HG03025 (cell line): Measurements from ENCODE around the gene GRM4.

Source experiments
- ATAC-seq: cut with Tn5 transposase; IDR thresholded peaks from one replicate; pipeline ENCODE4 v1.9.1; 2021; ENCODE audit warnings: mild to moderate bottlenecking, moderate library complexity; ENCODE audit not compliant: unreplicated experiment, low FRiP score

The GRM4 gene

DNA sequence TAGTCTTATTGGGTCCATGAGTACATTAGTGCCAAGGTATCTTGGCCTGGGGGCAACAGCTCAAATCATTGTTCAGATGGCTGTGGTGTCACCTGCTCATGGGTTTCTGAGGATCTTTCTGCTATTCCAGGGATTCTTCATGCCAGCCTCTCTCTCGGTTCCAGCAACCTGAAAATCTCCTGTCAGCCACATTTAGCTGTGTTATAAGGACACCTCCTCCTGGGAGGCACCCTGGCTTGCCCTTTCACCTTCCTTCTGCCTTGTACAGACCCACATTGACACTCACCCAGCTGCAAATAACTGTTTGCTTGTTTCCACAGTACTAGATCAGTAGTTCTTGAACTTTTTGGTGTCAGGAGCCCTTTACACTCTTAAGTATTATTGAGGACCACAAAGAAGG is 159.9 kb downstream of the GRM4 start:
- ATAC-seq, result no peak

GRCh38 chr6:33985313-33985751 is 160.6 kb downstream of the GRM4 start:
- ATAC-seq, result no peak

DNA sequence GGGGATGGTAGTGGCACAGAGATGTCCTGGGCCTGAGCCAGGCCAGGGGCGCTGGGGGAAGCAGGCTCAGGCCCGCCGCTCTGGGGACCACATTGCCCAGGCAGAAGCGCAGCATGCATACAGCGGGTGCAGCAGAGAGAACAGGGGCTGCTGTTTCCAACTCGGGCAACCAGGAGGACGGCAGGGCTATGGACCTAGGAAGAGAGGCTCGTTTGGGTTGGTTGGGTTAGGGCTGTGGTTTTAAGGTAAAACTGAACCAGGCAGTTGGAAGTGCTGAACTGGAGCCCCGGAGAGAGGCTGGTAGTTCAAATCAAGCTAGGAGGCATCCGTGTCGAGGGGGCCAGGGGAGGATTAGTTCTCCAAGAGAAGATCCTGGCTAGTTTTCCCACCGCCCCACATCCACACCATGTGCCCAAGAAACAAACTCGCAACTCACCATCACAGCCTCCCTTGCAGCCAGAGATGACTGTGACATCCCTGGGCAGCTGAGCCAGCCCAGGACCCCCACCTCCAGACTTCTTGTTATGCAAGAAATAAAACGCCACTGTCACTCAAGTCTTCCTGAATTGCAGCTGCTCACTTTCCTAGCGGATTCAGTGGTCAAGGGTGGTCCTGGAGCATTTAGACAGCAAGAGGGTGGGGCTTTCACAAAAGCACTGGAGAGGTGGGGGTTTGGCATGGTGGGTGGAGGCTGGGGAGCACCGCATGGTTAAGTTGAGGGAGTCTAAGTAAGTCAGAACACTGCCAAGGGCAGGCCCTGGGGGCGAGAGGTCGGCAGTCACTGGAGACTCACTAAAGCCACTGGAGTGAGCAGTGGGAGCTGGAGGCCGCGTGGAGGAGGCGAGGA is 161.2 kb downstream of the GRM4 start:
- no peak for ATAC-seq

DNA sequence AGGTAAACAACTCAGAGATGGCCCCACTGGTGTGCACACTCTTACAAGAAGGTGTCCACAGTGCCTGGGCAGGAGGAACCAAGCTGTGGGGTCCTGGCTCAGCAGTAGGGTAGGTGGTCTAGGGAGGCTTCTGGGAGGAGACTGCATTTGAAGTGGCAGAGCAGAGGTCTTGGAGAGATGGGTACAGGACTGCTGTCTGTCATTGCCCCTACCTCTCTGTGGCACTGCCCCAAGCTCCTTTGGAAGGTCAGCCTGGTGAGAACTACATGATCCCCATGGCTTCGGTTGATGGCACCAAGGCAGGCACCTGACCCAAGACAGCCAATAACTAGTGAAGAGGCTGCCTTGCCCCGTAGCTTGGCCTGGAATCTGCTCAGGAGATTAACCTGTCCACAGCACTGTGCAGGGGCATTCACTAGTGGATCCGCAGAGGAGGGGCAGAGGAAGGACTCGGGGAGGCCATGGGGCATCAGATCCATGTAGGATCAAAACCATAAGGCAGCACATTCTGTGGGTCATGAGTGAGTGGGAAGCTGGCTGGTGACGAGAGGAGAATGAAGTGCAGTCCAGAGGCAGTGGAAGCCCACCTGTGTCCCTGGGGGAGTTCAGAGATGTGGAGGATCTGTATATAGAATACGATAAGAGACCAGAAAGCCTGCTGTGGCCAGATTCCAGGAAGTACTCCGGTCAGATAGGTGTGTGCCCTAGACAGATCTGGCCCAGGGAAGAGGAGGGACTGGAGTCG is 162.0 kb downstream of the GRM4 start:
- ATAC-seq, result no peak

DNA sequence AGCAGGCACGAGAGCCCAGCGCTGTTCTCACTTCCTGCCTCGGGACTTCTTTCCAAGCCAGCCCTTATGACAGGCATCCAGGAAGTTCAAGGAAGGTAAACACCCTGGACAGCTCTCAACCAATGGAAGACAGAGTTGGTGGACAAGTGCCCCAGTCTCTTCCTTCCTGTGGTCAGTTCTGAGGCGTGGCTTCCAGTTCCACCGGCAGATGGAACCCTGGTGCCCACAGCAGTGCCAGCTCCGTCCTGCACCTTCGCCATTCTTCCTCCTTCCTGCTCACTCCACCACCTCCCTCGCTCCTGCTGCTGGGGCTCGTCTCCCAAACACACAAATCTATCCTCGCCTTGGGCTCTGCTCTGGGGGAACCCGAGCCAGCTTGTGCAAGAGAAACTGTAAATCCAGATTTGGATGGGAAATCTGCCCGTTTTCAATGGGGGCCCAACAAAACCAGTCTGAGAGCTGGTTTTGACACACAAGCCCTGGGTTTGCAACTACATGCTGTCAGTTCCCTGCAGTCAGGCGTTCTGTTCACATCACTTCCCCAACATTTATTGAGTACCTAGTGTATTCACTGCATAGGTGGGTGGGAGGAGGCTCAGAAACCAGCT is 162.7 kb downstream of the GRM4 start:
- ATAC-seq, result no peak

DNA sequence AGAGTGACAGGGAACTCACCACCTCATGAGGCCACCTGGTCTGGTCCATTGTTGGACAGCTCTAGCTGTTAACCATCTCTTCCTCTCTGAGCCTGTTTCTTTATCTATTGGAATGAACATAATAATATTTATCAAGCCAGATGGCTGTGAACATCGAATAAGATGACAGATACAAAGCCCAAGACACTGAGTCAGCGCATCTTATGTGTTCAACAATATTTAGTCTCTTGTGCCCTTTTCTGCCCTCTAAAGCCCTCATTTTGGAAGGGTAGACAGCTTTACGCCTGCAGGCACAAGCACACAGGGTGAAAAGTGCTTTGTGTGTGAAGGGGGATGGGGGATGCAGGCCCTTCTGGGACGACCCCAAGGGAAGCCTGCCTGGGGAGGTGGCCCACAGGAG is 164.0 kb downstream of the GRM4 start:
- no peak for ATAC-seq

DNA sequence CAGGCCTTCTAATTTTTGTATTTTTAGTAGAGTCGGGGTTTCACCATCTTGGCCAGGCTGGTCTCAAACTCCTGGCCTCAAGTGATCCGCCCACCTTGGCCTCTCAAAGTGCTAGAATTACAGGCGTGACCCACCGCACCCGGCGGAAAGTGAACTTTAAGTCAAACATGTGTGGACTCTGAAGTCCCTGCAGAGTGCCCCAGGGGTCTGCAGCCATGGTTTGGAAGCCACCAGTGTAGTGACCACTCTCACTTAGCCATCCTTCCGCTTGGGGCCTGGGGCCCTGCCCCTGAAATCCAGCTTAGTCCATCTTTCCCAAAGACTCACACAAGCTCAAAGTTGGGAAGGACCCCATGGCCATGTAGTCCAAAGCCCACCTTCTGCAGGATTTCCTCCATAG is 164.5 kb downstream of the GRM4 start:
- ATAC-seq, result no peak

GRCh38 chr6:33980176-33981175 is 165.4 kb downstream of the GRM4 start:
- ATAC-seq, result no peak

GRCh38 chr6:33979750-33980149 is 166.1 kb downstream of the GRM4 start:
- ATAC-seq, result no peak

DNA sequence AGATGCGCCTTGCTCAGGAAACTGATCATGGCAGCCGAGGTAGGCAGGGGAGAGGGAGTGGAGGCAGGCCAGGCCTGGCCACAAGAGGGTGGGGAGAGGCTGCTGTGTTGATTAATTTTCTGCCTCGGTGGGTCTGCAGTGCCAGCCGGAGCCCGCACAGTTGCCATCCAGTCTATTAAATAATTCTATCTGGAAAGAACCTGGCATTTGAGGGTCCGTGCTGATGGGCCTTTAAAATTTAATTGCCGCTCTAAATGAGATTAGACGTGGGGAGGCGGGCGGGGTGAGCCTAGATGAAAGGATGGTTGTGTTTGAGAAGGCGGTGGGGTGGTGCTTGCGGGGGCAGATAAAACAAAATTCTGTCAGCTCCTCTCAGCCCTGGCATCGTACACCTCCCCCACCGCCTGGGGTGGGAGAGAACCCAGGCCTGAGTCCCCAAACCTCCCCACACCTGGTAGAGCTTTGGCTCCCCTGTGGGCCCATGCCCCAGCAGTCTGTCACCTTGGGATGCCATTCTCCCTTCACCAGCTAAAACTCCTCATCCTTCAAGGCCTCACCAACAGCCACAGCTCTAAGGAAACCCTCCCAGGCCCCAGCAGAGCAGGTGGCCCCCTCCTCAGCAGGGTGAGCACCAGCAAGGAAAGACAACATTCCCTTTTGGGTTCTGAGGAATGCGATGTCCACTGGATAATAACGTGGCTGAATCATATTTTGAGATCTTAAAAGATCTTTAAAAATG is 167.3 kb downstream of the GRM4 start:
- ATAC-seq, result no peak

- no peak for ATAC-seq
Measured at GRCh38 chr6:33977606-33978411, 168.1 kb downstream of the GRM4 start.

- ATAC-seq, result no peak
Measured at GRCh38 chr6:33976437-33977360, 169.2 kb downstream of the GRM4 start.

- no peak for ATAC-seq
Measured at GRCh38 chr6:33975661-33976436, 170.0 kb downstream of the GRM4 start.

DNA sequence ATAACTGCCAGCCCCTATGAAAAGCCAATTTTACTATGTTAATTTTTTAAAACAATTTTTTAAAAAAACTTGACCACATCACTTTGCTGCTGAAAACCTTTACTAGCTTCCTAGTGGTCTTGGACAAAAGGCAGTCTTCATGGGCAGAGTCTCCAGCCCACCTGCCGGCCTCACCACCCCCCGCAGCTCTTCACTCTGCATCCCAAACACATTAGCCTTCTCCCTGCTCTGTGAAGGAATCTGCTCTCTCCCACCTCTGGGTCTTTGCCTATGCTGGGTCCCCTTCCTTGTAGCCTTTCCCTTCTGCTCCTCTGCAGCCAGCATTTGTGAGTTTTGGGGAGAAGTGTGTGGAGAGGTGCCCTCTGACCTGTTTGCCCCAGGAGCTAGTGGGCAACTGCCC is 171.4 kb downstream of the GRM4 start:
- no peak for ATAC-seq

GRCh38 chr6:33974030-33974429 is 171.9 kb downstream of the GRM4 start:
- ATAC-seq, result no peak

- ATAC-seq, result no peak
Measured at GRCh38 chr6:33971580-33971979, 174.3 kb downstream of the GRM4 start.
